SK-N-MC (cell line): ENCODE measurements around the gene SLC5A2.

Experiments
- EZH2 ChIP-seq: fragments of 200-600 bp; sonication (generic); IDR thresholded peaks from one replicate; pipeline ENCODE4 v1.6.1; 2017; ENCODE audit warnings: antibody characterized with exemption
- FOXP2 ChIP-seq: optimal IDR thresholded peaks from 2 replicates; pipeline ENCODE3; 2011; ENCODE audit warnings: mild to moderate bottlenecking, moderate library complexity; ENCODE audit not compliant: insufficient read depth; ENCODE audit errors: extremely low read length, control extremely low read depth
- POLR2AphosphoS5 ChIP-seq: IDR thresholded peaks from 2 replicates; pipeline ENCODE4 v1.6.1; 2012; ENCODE audit warnings: mild to moderate bottlenecking, low read depth, low read length, borderline replicate concordance

GRCh38 chr16:31529937-31530312 is 47.0 kb downstream of the SLC5A2 start:
- no peak for TF ChIP-seq EZH2
- TF ChIP-seq POLR2AphosphoS5, result no peak
- TF ChIP-seq FOXP2, result no peak
